Astrocyte (in vitro differentiated cells and primary cell): ENCODE data around the gene B3GNT5.

Source experiments
- CTCF ChIP-seq: IDR thresholded peaks from 2 replicates; pipeline ENCODE4 v1.5.1; 2011; ENCODE audit warnings: low read depth, mild to moderate bottlenecking, inconsistent platforms, low read length, moderate library complexity; ENCODE audit not compliant: insufficient read depth
- EZH2 ChIP-seq: IDR thresholded peaks from 2 replicates; pipeline ENCODE4 v1.6.1; 2012; ENCODE audit warnings: mild to moderate bottlenecking, low read length, inconsistent platforms; ENCODE audit not compliant: insufficient read depth

- TF ChIP-seq CTCF (no peak), EZH2 (no peak)
Observed at GRCh38 chr3:183300996-183301562, 48.0 kb downstream of the B3GNT5 start.
